GM20000 (cell line): ENCODE measurements around the gene NAV2.

Experiments used
- DNase-seq: peaks from one replicate; pipeline ENCODE4 v3.0.0; 2012; ENCODE audit warnings: low spot score
- TF ChIP-seq, protein P1 (sequence below): IDR thresholded peaks from 2 replicates; pipeline ENCODE4 v1.5.1; 2012; ENCODE audit warnings: mild to moderate bottlenecking, control low read depth; ENCODE audit errors: extremely low read depth, missing control alignments

Gene NAV2

DNA sequence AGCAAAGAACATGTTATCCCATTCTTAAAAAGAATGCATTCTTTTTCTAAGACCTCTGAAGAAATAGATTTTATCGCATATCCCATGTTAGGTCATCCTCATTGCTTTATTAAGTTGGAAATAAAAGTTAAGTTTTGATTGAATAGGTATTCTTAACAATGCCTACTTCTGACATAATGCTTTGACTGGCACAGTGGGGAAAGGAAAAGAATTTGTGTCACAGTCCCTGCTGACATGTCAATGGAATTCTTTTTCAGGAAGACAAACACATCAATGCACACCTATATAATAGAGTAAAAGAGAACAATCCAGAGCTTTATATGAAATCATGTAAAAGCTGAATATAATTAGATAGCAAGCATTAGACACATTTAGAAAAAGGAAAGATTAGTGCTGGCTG lies 341.9 kb downstream of the NAV2 start:
- no peak for DNase-seq
- TF ChIP-seq, protein P1, sequence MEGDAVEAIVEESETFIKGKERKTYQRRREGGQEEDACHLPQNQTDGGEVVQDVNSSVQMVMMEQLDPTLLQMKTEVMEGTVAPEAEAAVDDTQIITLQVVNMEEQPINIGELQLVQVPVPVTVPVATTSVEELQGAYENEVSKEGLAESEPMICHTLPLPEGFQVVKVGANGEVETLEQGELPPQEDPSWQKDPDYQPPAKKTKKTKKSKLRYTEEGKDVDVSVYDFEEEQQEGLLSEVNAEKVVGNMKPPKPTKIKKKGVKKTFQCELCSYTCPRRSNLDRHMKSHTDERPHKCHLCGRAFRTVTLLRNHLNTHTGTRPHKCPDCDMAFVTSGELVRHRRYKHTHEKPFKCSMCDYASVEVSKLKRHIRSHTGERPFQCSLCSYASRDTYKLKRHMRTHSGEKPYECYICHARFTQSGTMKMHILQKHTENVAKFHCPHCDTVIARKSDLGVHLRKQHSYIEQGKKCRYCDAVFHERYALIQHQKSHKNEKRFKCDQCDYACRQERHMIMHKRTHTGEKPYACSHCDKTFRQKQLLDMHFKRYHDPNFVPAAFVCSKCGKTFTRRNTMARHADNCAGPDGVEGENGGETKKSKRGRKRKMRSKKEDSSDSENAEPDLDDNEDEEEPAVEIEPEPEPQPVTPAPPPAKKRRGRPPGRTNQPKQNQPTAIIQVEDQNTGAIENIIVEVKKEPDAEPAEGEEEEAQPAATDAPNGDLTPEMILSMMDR: no peak

DNA sequence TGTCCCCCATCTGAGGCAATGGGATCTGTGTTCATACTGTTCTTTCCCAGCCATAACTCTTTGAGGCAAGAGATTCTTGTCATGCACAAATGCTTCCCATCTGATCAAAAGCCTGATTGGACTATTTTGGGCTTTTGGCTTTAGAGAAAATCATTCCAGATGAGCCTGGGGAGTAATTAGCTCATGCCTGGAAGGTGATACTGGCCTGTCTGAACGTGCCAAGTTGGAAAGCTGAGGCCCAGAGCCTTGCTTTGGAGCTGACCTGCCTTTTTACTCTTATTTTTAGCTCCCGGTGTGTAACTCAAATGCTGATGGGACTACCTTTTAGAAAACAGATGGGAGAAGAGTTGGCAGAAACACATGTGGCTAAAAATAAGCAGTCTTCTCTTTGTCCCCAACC lies 342.7 kb downstream of the NAV2 start:
- no peak for DNase-seq
- TF ChIP-seq, protein P1: no peak

DNA sequence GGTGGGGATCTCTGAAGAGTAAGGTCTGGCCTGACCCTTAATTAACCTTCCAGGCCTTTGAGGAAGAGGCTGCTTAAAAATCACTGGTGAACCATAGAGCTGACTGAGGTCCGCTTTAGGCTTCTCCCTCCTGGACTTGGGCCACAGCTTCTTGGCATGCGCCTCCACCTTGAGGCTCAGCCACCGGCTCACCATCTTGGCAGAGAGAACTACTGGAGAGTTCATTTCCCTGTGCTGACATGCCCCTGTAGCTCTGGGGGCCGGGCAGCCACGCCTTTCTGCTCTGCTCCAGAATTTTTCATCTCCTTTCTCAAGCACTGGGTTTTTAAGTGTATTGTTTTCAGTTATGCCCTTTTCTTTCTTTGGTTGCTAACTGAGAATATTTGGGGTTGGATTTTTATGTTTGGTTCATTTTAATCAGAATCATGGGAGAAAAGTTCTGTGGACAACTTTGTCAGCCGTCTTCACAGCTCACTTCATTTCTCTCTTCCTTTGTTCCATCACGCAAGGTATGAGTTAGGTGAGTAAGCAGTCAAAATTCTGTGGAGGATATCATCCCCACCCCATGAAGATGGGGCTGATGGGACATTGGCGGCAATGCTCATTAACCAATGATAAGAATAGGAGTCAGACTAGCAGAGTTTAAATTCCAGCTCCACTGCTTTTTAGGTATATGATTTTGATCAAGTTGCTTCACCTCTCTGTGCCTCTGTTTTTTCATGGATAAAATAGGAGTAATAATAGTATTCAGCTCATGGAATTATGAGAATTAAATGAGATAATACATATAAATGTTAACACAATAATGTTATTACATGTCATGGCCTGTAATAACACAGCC lies 343.7 kb downstream of the NAV2 start:
- TF ChIP-seq, protein P1: no peak
- no peak for DNase-seq

DNA sequence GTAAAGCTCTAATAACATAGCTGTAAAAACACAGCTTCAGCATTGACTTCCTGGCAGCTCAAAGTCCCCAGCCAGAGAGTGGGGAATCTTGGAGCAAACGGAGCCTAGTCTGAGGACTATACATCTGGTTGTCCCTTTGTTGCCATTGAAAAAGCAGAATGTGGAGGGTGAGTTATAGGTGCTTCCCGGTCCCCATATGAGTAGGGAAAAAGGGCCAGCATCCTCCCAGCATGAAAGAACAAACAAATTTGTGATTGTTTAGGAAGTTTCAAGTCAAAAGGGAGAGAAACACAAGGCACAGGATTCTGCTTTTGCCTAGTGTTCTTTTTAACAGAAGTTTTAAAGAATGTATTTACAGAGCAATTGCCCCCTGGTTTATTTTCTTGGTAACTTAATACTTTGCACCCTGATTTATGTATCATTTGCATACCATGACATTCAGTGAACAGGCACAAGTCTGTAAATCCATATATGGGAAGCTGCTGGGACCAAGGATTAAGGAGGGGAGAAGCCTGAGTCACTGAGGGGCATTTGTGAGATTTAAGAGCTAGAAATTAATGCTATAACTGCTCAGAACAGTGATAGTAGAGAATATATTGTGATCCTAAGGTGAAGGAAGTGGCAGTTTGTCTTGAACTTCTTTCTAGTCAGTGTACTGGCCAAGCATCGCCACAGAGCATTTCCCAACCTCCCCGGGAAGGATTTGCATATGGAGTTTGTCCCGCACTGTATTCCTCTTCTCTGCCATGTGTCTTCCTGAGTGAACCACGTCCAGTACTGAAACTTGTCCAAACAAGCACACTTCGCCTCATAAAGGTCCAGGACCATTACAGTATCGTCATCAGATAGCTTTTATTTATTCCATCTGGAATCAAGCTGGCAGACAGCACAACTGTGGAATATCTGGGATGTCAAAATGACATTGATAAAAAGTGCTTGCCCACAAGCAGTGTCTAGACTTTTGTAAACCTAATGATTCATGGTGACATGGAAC lies 344.6 kb downstream of the NAV2 start:
- DNase-seq: no peak
- TF ChIP-seq, protein P1: no peak

DNA sequence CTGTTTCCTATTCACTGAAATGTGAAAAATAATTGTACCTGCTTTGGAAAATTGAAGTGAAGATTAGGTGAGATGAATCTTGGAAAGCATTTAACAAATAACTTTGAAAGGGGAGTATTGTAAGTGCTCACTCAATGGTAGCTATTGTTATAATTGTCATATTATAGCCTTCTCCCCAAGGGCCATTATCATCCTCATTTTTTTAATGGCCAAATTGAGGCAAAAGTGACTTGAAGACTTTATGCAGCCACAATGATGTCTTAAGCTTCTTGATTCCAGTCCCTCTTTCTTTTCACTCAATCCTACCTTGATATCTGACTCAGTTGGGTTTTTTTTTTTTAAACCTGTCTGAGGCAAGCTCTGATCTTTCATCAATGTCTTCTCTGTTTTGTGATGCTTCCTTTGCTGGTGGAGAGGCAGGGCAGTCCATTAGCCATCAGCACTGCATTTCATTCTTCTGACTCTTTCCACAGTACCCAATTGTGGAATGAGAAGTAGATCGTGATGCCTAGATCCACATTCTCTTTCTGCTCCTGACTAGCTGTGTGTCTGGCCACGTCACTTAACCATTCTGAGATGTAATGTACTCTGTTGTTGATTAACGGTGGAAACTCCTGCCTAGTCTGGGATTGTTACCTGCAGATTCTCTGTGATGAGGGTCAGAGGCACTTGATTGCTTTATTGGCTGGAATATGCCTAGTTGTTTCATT lies 346.3 kb downstream of the NAV2 start:
- no peak for DNase-seq
- TF ChIP-seq, protein P1: no peak

DNA sequence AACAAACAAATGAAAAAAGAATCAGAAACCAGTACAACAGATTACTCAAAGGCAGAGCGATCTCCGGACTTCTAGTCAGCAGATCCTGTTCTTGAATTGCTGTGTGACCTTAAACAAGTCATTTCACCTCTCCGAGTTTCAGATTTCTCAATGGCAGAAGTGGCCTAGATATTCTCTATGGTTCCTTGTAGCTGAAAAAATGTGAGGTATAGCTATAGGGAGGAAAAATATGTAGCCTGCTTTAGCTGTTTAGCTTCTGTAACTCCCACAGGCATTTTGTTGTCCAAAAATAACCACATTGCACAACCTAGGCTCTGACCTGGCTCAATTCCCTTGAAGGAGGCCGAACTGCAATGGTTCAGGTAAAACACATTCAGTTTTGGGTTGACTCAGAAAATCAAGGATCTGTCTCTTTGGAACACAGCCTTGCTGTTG lies 347.0 kb downstream of the NAV2 start:
- TF ChIP-seq, protein P1: no peak
- no peak for DNase-seq
